ENCODE data around the gene MACC1.
"Not testable (repeated sequence)": the region's sequence is repeated elsewhere in the genome, so short reads cannot be mapped to it uniquely, and the experiment has no call there.

Gene MACC1

GRCh38 chr7:20122653-20123316, 94.4 kb downstream of the MACC1 start:
- DNase-seq: not testable (repeated sequence)

GRCh38 chr7:20122073-20122472, 95.1 kb downstream of the MACC1 start:
- DNase-seq: no peak

- no peak for DNase-seq
These were observed 95.8 kb downstream of the MACC1 start for GRCh38 chr7:20121404-20121803.

GRCh38 chr7:20120611-20121168, 96.5 kb downstream of the MACC1 start:
- not testable (repeated sequence) for DNase-seq

- no peak for DNase-seq
These were observed 100.3 kb downstream of the MACC1 start for GRCh38 chr7:20116869-20117268.

- DNase-seq: no peak
These were observed 102.7 kb downstream of the MACC1 start for GRCh38 chr7:20114468-20114867.

GRCh38 chr7:20113427-20114027, 103.7 kb downstream of the MACC1 start:
- no peak for DNase-seq

GRCh38 chr7:20112696-20113095, 104.5 kb downstream of the MACC1 start:
- no peak for DNase-seq

GRCh38 chr7:20111821-20112542, 105.2 kb downstream of the MACC1 start:
- no peak for DNase-seq

GRCh38 chr7:20107582-20107981, 109.6 kb downstream of the MACC1 start:
- no peak for DNase-seq

- no peak for DNase-seq
These were observed 112.5 kb downstream of the MACC1 start for GRCh38 chr7:20104696-20105095.

GRCh38 chr7:20102982-20103381, 114.2 kb downstream of the MACC1 start:
- no peak for DNase-seq

- no peak for DNase-seq
These were observed 121.3 kb downstream of the MACC1 start for GRCh38 chr7:20095862-20096261.

GRCh38 chr7:20095436-20095835, 121.7 kb downstream of the MACC1 start:
- no peak for DNase-seq

GRCh38 chr7:20089431-20089830, 127.8 kb downstream of the MACC1 start:
- no peak for DNase-seq

GRCh38 chr7:20085086-20085485, 132.1 kb downstream of the MACC1 start:
- DNase-seq: no peak
